Body of pancreas (tissue), 4 donors: ENCODE results near the gene HEXIM2. TPM values are rescaled to one million over a fixed set of nuclear protein-coding genes. Genes with fewer than 3 reads are reported as not detected.

Experiments
- ATAC-seq: fragments of 150-250 bp; one replicate; pipeline ENCODE4 v1.9.1; 2016
- DNase-seq, 4 donors: peaks; one replicate each; pipeline ENCODE4 v3.0.0-alpha.2; 2019
- H3K27ac ChIP-seq, 4 donors: fragments of 200-600 bp; sonication (generic); 1 replicate in 3 of 4; 2 replicates in 1 of 4; pipeline versions ENCODE4 v1.5.1 to v1.6.1; 2016 to 2019; ENCODE audit warnings: mild to moderate bottlenecking in 1 of 4, mixed read lengths in 1 of 4, moderate library complexity in 1 of 4
- H3K27me3 ChIP-seq, 2 donors: fragments of 200-600 bp; sonication (generic); one replicate each; pipeline ENCODE4 v1.6.0; 2016; ENCODE audit warnings: mild to moderate bottlenecking in 1 of 2
- H3K36me3 ChIP-seq, 2 donors: fragments of 200-600 bp; sonication (generic); replicated peaks in 1 of 2; 2 replicates each; pipeline ENCODE4 v1.5.1; 2016; ENCODE audit warnings: low read depth in 2 of 2; ENCODE audit not compliant: insufficient read depth in 1 of 2
- H3K4me1 ChIP-seq: fragments of 200-600 bp; sonication (generic); one replicate; pipeline ENCODE4 v1.6.0; 2016
- H3K4me3 ChIP-seq, 2 donors: fragments of 200-600 bp; sonication (generic); 1 replicate in 1 of 2; 2 replicates in 1 of 2; pipeline ENCODE4 v1.5.1; 2016 to 2019
- H3K9me3 ChIP-seq, 3 donors: fragments of 200-600 bp; sonication (generic); 1 replicate in 2 of 3; 2 replicates in 1 of 3; pipeline ENCODE4 v1.5.1; 2016
- POLR2A ChIP-seq, 3 donors: fragments of 450-650 bp; IDR thresholded peaks; one replicate each; pipeline ENCODE4 v1.6.1; 2016; ENCODE audit warnings: antibody characterized with exemption in 3 of 3, mild to moderate bottlenecking in 2 of 3
- WGBS, 2 donors: methylation state at CpG; one replicate each; pipeline ENCODE4 v1.1.5; 2017; 5-methylcytosine and 5-hydroxymethylcytosine counted together
- intact Hi-C: fragments of 100-400 bp; cut with DNase I; formaldehyde crosslinking; loops from one replicate; pipeline ENCODE4 v1.15.1; 2023
- total RNA-seq, 2 donors: library from RNA; depleted of rRNA; stranded (reverse); fragments of >200 nt; gene quantifications; one replicate each; pipeline ENCODE4 v1.1.0, GENCODE V29; 2016
- TF ChIP-seq, protein P1 (sequence below), 7 experiments: fragments of 450-650 bp in 4 of 7; fragments of 200-600 bp in 3 of 7; sonication (generic) in 3 of 7; IDR thresholded peaks; one replicate each; pipeline ENCODE4 v1.5.1; 2016 to 2019; ENCODE audit warnings: antibody characterized with exemption in 7 of 7

The HEXIM2 gene
- total RNA-seq, 2 donors from 2014 or later = 5.9 to 10.1 TPM

DNA sequence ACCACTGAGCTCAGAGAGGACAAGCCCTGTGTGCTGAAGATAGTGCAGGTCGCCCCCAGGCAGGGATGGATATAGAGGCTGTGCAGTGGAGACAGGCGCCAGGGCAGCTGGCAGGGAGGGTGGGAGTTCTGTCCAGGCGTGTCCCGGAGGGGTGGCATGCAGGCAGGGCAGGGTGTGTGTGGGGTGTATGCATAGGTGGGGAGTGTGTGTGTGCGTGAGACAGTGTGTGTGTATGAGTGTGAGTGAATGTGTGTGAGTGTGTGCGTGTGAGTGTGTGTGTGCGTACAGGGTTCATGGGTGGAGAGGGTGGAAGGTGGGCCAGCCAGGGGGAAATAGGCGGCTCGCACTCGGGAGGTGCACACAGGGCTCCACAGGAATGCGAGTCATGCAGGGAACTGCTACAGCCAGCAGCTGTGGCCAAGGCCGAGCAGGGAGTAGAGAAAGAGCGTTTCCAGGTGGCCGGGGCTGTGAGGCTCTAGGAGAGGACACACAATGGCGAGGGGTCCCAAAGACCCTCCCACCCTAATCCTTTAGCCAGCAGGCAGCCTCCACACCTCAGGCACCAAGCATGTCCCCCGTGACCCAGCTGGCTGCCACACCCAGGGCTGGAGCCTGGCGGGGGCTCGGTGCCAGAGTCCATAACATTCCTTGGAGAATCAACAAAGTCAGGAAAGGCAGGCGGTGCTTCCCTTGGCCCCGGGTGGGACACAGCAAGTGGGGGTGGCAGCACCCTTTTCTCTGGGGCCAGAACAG, 34.0 kb upstream of the HEXIM2 start:
- H3K9me3 ChIP-seq = no peaks in the 10 kb centered on the region
- DNase-seq (peak; percentile 39 to 74 (median 54)), ATAC-seq (peak; percentile 12)
- WGBS, 2 donors = 29 to 48% methylated on average over 19 to 20 of the region's 20 CpGs
- TF ChIP-seq, protein P1, sequence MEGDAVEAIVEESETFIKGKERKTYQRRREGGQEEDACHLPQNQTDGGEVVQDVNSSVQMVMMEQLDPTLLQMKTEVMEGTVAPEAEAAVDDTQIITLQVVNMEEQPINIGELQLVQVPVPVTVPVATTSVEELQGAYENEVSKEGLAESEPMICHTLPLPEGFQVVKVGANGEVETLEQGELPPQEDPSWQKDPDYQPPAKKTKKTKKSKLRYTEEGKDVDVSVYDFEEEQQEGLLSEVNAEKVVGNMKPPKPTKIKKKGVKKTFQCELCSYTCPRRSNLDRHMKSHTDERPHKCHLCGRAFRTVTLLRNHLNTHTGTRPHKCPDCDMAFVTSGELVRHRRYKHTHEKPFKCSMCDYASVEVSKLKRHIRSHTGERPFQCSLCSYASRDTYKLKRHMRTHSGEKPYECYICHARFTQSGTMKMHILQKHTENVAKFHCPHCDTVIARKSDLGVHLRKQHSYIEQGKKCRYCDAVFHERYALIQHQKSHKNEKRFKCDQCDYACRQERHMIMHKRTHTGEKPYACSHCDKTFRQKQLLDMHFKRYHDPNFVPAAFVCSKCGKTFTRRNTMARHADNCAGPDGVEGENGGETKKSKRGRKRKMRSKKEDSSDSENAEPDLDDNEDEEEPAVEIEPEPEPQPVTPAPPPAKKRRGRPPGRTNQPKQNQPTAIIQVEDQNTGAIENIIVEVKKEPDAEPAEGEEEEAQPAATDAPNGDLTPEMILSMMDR (IDR thresholded peaks at IDR 0.05) = no peak
- no peak for TF ChIP-seq POLR2A (IDR thresholded peaks at IDR 0.05)
- peaks cover 30% of the 10 kb centered on the region for H3K4me1 ChIP-seq
- no peaks in the 10 kb centered on the region for H3K36me3 ChIP-seq
- intact Hi-C loops = no loop called here
- no peak overlapping the region for H3K4me3 ChIP-seq
- peak overlapping the region; percentile 42 to 61 (median 47) for H3K27ac ChIP-seq
- H3K27me3 ChIP-seq = no peaks in the 10 kb centered on the region

DNA sequence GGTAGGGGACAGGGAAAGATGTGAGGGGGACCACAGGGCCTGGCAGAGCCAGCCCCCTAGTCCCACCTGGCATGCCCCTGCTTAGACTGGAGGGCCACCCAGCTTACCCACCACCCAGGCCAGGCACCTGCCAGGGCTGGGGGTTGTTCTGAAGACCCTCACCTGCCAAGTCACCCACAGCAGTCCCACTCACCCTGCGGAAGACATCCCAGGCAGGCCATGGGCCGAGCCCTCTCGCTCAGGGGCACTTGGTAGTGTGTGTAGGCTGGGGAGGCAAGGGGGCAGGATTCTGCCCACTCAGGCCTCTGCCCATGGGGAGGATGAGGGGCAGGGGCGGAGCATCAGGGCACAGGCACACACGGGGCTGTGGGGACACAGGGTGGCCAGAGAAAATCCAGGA, 33.3 kb upstream of the HEXIM2 start:
- H3K9me3 ChIP-seq = no peaks in the 10 kb centered on the region
- TF ChIP-seq POLR2A (IDR thresholded peaks at IDR 0.05) = no peak
- TF ChIP-seq, protein P1 (IDR thresholded peaks at IDR 0.05) = no peak
- ATAC-seq (no peak), DNase-seq (no peak)
- 82 to 93% methylated on average over 2 to 5 of the region's 5 CpGs for WGBS, 2 donors
- no peaks in the 10 kb centered on the region for H3K27me3 ChIP-seq
- no peak overlapping the region for H3K4me3 ChIP-seq
- intact Hi-C loops = no loop called here
- H3K4me1 ChIP-seq = peaks cover 36% of the 10 kb centered on the region
- H3K36me3 ChIP-seq = no peaks in the 10 kb centered on the region
- peak overlapping the region; percentile 42 to 61 (median 47) for H3K27ac ChIP-seq

DNA sequence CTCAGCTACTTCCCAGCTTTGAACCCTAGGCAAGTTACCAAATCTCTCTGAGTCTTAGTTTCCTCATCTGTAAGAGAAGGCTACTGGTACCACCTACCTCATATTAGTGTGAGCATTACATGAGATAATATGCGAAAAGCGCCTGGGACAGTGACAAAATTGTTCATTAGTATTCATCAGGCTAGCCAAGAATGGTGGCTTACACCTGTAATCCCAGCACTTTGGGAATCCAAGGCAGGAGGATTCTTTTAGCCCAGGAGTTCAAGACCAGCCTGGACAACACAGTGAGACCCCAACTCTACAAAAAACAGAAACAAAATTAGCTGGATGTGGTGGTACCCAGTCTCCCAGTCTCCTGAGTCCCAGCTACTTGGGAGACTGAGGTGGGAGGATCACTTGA, 32.7 kb upstream of the HEXIM2 start:
- intact Hi-C loops = no loop called here
- no peak overlapping the region for H3K27ac ChIP-seq

DNA sequence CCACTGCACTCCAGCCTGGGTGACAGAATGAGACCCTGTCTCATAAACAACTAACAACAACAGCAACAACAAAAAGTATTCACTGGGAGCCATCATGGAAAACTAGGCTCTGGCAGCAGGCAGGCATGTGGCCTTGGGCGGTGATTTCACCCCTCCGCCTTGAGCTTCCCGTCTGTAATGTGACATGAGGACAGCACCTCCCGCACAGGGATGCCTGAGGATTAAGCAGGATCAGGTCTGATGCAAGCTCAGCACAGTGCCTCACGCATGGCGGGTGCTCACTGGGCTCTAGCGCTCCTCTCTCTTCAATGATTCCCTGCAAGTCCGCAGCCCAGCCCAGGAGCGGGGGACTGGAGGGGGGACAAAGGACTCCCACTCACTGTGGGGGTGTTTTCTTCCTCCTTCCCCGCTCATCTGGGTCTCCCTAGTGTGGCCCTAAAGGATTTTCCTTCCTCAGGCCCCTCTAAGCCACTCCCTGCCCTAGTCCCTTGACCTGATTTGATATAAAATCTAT, 32.2 kb upstream of the HEXIM2 start:
- no peaks in the 10 kb centered on the region for H3K9me3 ChIP-seq
- H3K4me3 ChIP-seq = no peak overlapping the region
- H3K36me3 ChIP-seq = no peaks in the 10 kb centered on the region
- peak overlapping the region in 1 of 4 donors; percentile 1 for H3K27ac ChIP-seq
- 76 to 81% methylated on average over 10 of the region's 10 CpGs for WGBS, 2 donors
- intact Hi-C loops = no loop called here
- H3K4me1 ChIP-seq = peaks cover 36% of the 10 kb centered on the region
- DNase-seq (peak in 2 of 4 donors; percentile 25 to 30), ATAC-seq (no peak)
- TF ChIP-seq, protein P1 (IDR thresholded peaks at IDR 0.05) = no peak
- TF ChIP-seq POLR2A (IDR thresholded peaks at IDR 0.05) = no peak
- no peaks in the 10 kb centered on the region for H3K27me3 ChIP-seq

More for the DNA sequence above, 32.7 kb upstream of the HEXIM2 start:
- WGBS, 2 donors = 86 to 89% methylated on average over 2 of the region's 2 CpGs
- H3K4me3 ChIP-seq = no peak overlapping the region
- TF ChIP-seq, protein P1 (IDR thresholded peaks at IDR 0.05) = no peak
- no peak for TF ChIP-seq POLR2A (IDR thresholded peaks at IDR 0.05)
- no peaks in the 10 kb centered on the region for H3K27me3 ChIP-seq
- H3K36me3 ChIP-seq = no peaks in the 10 kb centered on the region
- no peaks in the 10 kb centered on the region for H3K9me3 ChIP-seq
- no peak for DNase-seq
- H3K4me1 ChIP-seq = peaks cover 36% of the 10 kb centered on the region
- no peak for ATAC-seq
